HepG2 (cell line): ENCODE data around the gene ZNF221. TPM values are rescaled to one million over a fixed set of nuclear protein-coding genes. Genes with fewer than 3 reads are reported as not detected.

Experiments used
- EED ChIP-seq: sonication (generic); formaldehyde crosslinking; IDR thresholded peaks from 2 replicates; pipeline ENCODE4 v1.5.0; 2020; ENCODE audit warnings: mild to moderate bottlenecking, missing genetic modification reagents
- ELK4 ChIP-seq: sonication (generic); formaldehyde crosslinking; IDR thresholded peaks from 2 replicates; pipeline ENCODE4 v1.9.0; 2021; ENCODE audit warnings: missing genetic modification reagents, borderline replicate concordance
- KDM5A ChIP-seq: fragments of 200-600 bp; sonication (generic); IDR thresholded peaks from 2 replicates; pipeline ENCODE4 v1.7.0; 2018; ENCODE audit warnings: antibody characterized with exemption, mild to moderate bottlenecking, low read length, borderline replicate concordance
- LCORL ChIP-seq, 2 experiments: fragments of 450-650 bp in 1 of 2; sonication (generic) in 1 of 2; formaldehyde crosslinking in 1 of 2; IDR thresholded peaks; 2 replicates each; pipeline versions ENCODE4 v1.5.0 to v1.6.1; 2017 to 2020; ENCODE audit warnings: antibody characterized with exemption in 1 of 2, missing genetic modification reagents in 1 of 2
- NAIF1 ChIP-seq: sonication (generic); formaldehyde crosslinking; IDR thresholded peaks from 2 replicates; pipeline ENCODE4 v1.5.0; 2020; ENCODE audit warnings: mild to moderate bottlenecking, missing genetic modification reagents, borderline replicate concordance
- NKX3-1 ChIP-seq: sonication (generic); formaldehyde crosslinking; IDR thresholded peaks from 2 replicates; pipeline ENCODE4 v1.5.0; 2020; ENCODE audit warnings: missing genetic modification reagents
- RCOR2 ChIP-seq: IDR thresholded peaks from 2 replicates; pipeline ENCODE4 v1.6.1; 2016; ENCODE audit warnings: missing biosample characterization, missing genetic modification reagents
- RELA ChIP-seq: sonication (generic); formaldehyde crosslinking; IDR thresholded peaks from 2 replicates; pipeline ENCODE4 v1.4.0; 2020; ENCODE audit warnings: missing genetic modification reagents
- TRIM24 ChIP-seq: sonication (generic); formaldehyde crosslinking; IDR thresholded peaks from 2 replicates; pipeline ENCODE4 v1.8.0; 2022; ENCODE audit warnings: mild to moderate bottlenecking, missing genetic modification reagents
- ZBTB42 ChIP-seq: sonication (generic); formaldehyde crosslinking; IDR thresholded peaks from 2 replicates; pipeline ENCODE4 v1.5.0; 2020; ENCODE audit warnings: mild to moderate bottlenecking, missing genetic modification reagents
- ZNF18 ChIP-seq: sonication (generic); formaldehyde crosslinking; IDR thresholded peaks from 2 replicates; pipeline ENCODE4 v1.8.0; 2022; ENCODE audit warnings: mild to moderate bottlenecking, missing genetic modification reagents; ENCODE audit not compliant: insufficient replicate concordance
- ZNF432 ChIP-seq: sonication (generic); formaldehyde crosslinking; IDR thresholded peaks from 2 replicates; pipeline ENCODE4 v1.5.0; 2020; ENCODE audit warnings: missing genetic modification reagents, mild to moderate bottlenecking, borderline replicate concordance
- ZNF44 ChIP-seq: sonication (generic); formaldehyde crosslinking; IDR thresholded peaks from 2 replicates; pipeline ENCODE4 v1.5.1; 2020; ENCODE audit warnings: mild to moderate bottlenecking, missing genetic modification reagents
- ZNF512B ChIP-seq: sonication (generic); formaldehyde crosslinking; IDR thresholded peaks from 2 replicates; pipeline ENCODE4 v1.5.1; 2020; ENCODE audit warnings: missing genetic modification reagents, mild to moderate bottlenecking, borderline replicate concordance
- ZSCAN9 ChIP-seq: IDR thresholded peaks from 2 replicates; pipeline ENCODE4 v1.6.1; 2016; ENCODE audit warnings: borderline replicate concordance
- polyA plus RNA-seq, 8 experiments: library from polyadenylated mRNA; depleted of rRNA in 3 of 8; stranded (reverse) in 7 of 8; unstranded in 1 of 8; fragments of >200 nt; fragmentation: Illumina TruSeq in 4 of 8; extraction: Trizol in 4 of 8; gene quantifications; 2 replicates each; pipeline versions ENCODE4 v1.2.1 to v1.2.3, GENCODE V29; 2011 to 2016; ENCODE audit warnings: low read depth in 4 of 8, missing spikeins in 1 of 8, mixed read lengths in 1 of 8; ENCODE audit not compliant: insufficient read depth in 1 of 8
- total RNA-seq, 5 experiments: library from RNA; depleted of rRNA; stranded (reverse); fragments of >200 nt; fragmentation: Illumina TruSeq; extraction: Trizol; gene quantifications; 2 replicates each; pipeline ENCODE4 v1.2.3, GENCODE V29; 2016; ENCODE audit warnings: low read depth in 1 of 5
- TF ChIP-seq, protein P1 (sequence below), 2 experiments: sonication (generic) in 1 of 2; formaldehyde crosslinking in 1 of 2; IDR thresholded peaks; 2 replicates each; pipeline versions ENCODE4 v1.6.1 to v1.9.0; 2014 to 2022; ENCODE audit warnings: antibody characterized with exemption in 1 of 2, borderline replicate concordance in 1 of 2, inconsistent platforms in 1 of 2, low read depth in 1 of 2, missing genetic modification reagents in 1 of 2

Gene ZNF221
- total and polyA plus RNA-seq, 2 of the 13 experiments (the other 11 are each of a cell fraction or from before 2014, with no cell fraction given) = 0.48 to 3.4 TPM

GRCh38 chr19:44002566-44003460 lies 51.8 kb downstream of the ZNF221 start, which contains the start of gene ZNF230 (continued):
- TF ChIP-seq NAIF1 (0 out of 2 replicates have a peak, but pooled peaks have one; percentile 55), ZNF44 (CRISPR knock-in tag) (no peak), ZNF432 (no peak), ZBTB42 (CRISPR knock-in tag) (no peak), KDM5A (peak; percentile 54; the same call in 1 of the 2 replicates), NKX3-1 (CRISPR knock-in tag) (no peak), LCORL (IDR thresholded peaks at IDR 0.05) (no peak), LCORL (CRISPR knock-in tag; IDR thresholded peaks at IDR 0.05) (no peak), ZSCAN9 (no peak; the same call in 1 of the 2 replicates), ZNF512B (CRISPR knock-in tag) (no peak), ZNF18 (CRISPR knock-in tag) (no peak), ELK4 (0 out of 2 replicates have a peak, but pooled peaks have one; percentile 33), TRIM24 (CRISPR knock-in tag) (no peak), EED (CRISPR knock-in tag) (no peak), RELA (CRISPR knock-in tag) (no peak), RCOR2 (no peak)
- TF ChIP-seq, protein P1, sequence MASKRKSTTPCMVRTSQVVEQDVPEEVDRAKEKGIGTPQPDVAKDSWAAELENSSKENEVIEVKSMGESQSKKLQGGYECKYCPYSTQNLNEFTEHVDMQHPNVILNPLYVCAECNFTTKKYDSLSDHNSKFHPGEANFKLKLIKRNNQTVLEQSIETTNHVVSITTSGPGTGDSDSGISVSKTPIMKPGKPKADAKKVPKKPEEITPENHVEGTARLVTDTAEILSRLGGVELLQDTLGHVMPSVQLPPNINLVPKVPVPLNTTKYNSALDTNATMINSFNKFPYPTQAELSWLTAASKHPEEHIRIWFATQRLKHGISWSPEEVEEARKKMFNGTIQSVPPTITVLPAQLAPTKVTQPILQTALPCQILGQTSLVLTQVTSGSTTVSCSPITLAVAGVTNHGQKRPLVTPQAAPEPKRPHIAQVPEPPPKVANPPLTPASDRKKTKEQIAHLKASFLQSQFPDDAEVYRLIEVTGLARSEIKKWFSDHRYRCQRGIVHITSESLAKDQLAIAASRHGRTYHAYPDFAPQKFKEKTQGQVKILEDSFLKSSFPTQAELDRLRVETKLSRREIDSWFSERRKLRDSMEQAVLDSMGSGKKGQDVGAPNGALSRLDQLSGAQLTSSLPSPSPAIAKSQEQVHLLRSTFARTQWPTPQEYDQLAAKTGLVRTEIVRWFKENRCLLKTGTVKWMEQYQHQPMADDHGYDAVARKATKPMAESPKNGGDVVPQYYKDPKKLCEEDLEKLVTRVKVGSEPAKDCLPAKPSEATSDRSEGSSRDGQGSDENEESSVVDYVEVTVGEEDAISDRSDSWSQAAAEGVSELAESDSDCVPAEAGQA (IDR thresholded peaks at IDR 0.05; ENCODE audit: low read depth) = peak; percentile 84; the same call in 1 of the 2 replicates
- TF ChIP-seq, protein P1 (CRISPR knock-in tag; IDR thresholded peaks at IDR 0.05; ENCODE audit: borderline replicate concordance) = no peak
